ENCODE data around the gene HCLS1.
"Not testable (repeated sequence)": the region's sequence is repeated elsewhere in the genome, so short reads cannot be mapped to it uniquely, and the experiment has no call there.

The HCLS1 gene

DNA sequence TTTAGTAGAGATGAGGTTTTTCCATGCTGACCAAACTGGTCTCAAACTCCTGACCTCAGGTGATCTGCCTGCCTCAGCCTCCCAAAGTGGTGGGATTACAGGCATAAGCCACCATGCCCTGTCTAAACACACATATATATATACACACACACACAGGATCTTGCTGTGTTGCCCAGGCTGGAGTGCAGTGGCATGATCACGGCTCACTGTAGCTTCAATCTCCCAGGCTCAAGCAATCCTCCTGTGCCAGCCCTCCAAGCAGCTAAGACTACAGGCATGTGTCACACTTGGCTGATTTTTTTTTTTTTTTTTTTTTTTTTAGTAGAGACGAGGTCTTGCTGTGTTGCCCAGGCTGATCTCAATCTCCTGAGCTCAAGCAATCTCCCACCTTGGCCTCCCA lies 60.8 kb downstream of the HCLS1 start:
- in situ Hi-C loops (cut with HindIII; ENCODE audit: low sequenced_read_pairs) = not testable (repeated sequence)

DNA sequence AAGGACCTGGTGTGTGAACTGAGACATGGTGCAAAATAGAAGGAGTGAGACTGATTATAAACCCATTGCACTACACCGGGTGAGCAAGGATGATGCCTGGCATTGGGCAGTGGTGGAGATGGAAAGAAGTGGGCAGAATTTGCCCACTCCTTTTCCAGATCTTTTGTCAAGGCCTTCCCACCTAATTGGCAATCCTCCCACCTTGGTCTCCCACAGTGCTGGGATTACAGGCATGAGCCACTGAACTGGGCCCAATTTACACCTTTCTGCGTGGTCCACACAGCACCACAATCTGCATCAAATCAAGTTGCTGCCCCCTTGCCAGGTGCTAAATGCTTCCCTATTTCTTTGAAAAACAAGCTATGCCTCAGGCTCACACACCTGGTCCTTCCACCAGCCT lies 62.1 kb downstream of the HCLS1 start:
- in situ Hi-C loops (cut with HindIII; ENCODE audit: low sequenced_read_pairs) = no loop called here

DNA sequence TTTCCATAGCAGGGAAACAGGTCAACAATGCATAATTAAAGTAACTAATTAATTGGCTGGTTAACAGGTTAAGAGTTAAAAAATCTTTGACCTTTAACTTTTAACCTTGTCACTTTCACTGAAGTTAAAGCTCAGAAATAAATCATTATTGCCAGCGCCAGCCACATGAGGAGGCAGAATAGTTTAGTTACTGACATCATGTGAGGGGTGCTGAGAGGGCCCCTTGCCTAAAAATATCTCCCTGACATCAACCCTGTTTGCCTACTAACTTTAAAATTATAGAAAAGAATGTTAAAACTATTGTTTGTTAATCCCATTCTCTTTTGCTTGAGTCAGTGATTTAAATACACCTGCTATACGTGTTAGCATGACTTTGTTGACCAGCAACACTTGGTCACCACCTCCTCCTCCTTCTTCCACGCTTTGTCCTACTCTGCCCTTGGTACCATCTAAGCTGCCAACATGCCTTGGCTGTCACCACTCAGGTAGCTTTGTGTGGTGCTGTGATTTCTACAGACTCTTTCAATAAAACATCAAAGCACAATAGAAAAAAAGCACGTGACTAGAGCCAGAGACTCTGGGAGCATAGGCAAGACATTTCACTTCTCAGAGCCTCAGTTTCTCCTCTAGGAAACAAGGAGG lies 64.8 kb downstream of the HCLS1 start:
- in situ Hi-C loops (cut with HindIII; ENCODE audit: low sequenced_read_pairs) = no loop called here

DNA sequence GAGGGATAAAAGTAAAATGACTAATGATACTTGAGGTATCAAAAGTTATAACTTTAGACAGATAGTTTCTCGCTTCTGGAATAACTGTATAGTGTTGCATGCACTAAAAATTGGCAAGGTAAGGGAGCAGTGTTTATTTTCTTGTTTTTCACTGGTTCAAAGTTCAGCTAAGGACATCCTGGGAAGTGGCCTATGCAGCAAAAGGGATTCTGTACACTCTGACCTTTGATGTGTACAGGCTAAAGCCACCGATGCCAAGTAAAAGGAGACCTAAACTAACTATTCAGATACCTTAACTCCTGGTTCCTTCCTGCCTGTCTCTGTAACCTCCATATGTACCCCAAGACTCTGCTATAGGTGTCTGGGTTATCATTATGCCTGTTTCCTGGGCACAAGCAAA lies 65.9 kb downstream of the HCLS1 start:
- in situ Hi-C loops (cut with HindIII; ENCODE audit: low sequenced_read_pairs) = no loop called here

DNA sequence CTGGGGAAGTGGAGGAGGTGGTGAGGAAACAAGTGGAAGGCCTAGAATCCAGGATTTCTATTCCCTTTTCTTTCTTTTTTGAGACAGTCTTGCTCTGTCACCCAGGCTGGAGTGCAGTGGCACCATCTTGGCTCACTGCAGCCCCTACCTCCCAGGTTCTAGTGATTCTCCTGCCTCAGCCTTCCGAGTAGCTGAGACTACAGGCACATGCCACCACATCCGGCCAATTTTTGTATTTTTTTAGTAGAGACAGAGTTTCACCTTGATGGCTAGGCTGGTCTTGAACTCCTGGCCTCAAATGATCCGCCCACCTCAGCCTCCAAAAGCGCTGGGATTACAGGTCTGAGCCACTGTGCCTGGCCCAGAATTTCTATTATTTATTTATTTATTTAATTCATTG lies 66.9 kb downstream of the HCLS1 start:
- in situ Hi-C loops (cut with HindIII; ENCODE audit: low sequenced_read_pairs) = not testable (repeated sequence)

DNA sequence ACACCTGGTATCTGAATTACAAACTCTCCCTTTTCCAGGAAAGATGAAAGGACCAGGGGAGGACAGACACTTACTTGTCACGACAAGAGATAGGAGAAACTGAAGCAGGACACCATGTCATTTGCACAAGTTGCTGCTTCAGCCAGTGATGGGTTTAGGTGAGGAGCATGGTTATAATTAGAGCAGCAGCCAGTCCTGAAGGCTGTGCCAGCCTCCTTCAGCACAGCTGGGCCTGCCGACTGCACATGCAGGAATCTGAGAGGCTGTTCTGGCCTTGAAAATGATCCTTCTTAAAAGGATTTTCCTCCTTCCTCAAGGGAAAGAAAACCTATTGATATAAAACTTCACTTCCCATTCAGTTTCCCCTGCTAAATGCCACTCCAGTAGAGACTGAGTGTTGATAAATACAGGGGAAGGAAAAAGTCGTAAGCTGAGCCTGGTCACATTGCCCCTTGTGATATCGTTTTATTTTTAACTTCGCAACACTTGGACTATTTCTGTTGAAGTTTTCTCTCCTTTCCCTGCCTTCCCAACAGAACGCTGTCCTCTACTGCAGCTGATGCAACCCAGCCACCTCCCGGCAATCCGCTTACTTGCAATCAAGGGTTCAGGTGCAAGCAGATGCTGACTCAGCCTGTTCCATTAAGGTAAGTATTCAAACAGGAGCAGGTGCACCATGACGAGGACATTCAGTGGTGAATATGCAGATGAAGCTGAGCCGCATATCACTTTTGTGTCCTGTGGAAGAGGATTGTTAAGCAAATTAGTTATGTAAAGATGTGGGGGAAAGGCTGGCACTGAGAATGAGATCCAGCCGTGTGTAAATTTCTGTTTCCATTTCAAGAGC lies 67.6 kb downstream of the HCLS1 start, which contains the start of gene FBXO40:
Gene FBXO40, plus strand, starts transcription at position 524 of the 847 bp plus-strand sequence. CDS start 27,197 bp downstream, outside the sequence.
- in situ Hi-C loops (cut with HindIII; ENCODE audit: low sequenced_read_pairs) = no loop called here

DNA sequence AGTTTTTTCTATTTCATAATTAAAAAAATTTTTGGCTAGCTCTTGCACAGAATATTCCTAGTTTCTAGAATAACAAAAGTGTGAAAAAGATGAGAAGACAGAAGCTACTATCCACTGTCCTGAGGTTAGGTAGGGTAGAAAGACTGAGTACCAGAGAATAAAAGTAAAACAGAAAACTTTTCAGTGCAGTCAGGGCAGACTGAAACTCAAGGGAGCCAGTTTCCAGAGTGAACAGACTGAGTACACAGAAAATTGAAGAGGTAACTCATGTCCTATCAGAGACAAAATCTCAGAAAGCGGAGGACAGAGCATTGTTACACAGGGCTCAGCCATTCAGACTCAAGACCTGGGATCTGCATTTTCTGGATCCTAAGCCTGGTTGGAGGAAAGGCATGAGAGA lies 76.3 kb downstream of the HCLS1 start:
- in situ Hi-C loops (cut with HindIII; ENCODE audit: low sequenced_read_pairs) = no loop called here

DNA sequence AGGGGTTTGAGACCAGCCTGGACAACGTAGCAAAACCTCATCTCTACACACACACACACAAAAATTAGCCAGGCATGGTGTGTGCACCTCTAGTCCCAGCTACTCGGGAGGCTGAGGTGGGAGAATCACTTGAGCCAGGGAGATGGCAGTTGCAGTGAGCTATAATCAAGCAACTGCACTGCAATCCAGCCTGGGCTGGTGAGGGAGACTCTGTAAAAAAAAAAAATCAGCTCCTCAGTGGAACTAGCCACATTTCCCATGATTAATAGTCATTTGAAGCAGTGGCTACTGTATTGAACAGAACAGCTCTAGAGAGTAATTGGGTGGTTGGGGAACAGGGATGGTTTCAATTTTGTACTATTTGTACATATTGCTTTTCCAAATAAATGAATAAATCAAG lies 79.0 kb downstream of the HCLS1 start:
- in situ Hi-C loops (cut with HindIII; ENCODE audit: low sequenced_read_pairs) = no loop called here
